GM23248 (cell line): ENCODE measurements around the gene ZMIZ2.

Experiments used
- EZH2 ChIP-seq: fragments of 200-600 bp; sonication (generic); IDR thresholded peaks from 2 replicates; pipeline ENCODE4 v1.6.1; 2018; ENCODE audit warnings: antibody characterized with exemption, mild to moderate bottlenecking; ENCODE audit not compliant: insufficient read depth, poor library complexity, severe bottlenecking
- EZH2phosphoT487 ChIP-seq: fragments of 200-600 bp; sonication (generic); IDR thresholded peaks from 2 replicates; pipeline ENCODE4 v1.6.1; 2018; ENCODE audit warnings: antibody characterized with exemption, moderate library complexity, mild to moderate bottlenecking, low read depth; ENCODE audit not compliant: insufficient read depth

GRCh38 chr7:44799939-44800338 is 51.3 kb downstream of the ZMIZ2 start:
- TF ChIP-seq EZH2, result no peak
- no peak for TF ChIP-seq EZH2phosphoT487
